GM21367 (cell line): ENCODE data around the gene OOSP1.
"Not testable (repeated sequence)": the region's sequence is repeated elsewhere in the genome, so short reads cannot be mapped to it uniquely, and the experiment has no call there.

Experiments used
- ATAC-seq: cut with Tn5 transposase; IDR thresholded peaks from one replicate; pipeline ENCODE4 v1.9.1; 2021; ENCODE audit not compliant: unreplicated experiment

The OOSP1 gene

GRCh38 chr11:59960502-59961381 is 22.5 kb downstream of the OOSP1 start:
- ATAC-seq = no peak

- ATAC-seq = no peak
Observed at GRCh38 chr11:59962107-59962482, 23.9 kb downstream of the OOSP1 start.

GRCh38 chr11:59963733-59964132 is 25.5 kb downstream of the OOSP1 start, which contains the start of gene OOSP4A:
TSS of gene OOSP4A (plus strand) at chr11:59964033. CDS start at chr11:59964033, 0 bp downstream.
- no peak for ATAC-seq

- ATAC-seq = no peak
Observed at GRCh38 chr11:59965424-59965823, 27.2 kb downstream of the OOSP1 start.

- ATAC-seq = no peak
Observed at GRCh38 chr11:59966201-59966600, 28.0 kb downstream of the OOSP1 start.

- ATAC-seq = no peak
Observed at GRCh38 chr11:59967677-59968394, 29.6 kb downstream of the OOSP1 start.

GRCh38 chr11:59968395-59968783 is 30.2 kb downstream of the OOSP1 start:
- no peak for ATAC-seq

GRCh38 chr11:59973097-59973496 is 34.9 kb downstream of the OOSP1 start:
- no peak for ATAC-seq

GRCh38 chr11:59981106-59981770 is 43.0 kb downstream of the OOSP1 start:
- ATAC-seq = no peak

GRCh38 chr11:59982037-59982436 is 43.8 kb downstream of the OOSP1 start:
- ATAC-seq = not testable (repeated sequence)

- no peak for ATAC-seq
Observed at GRCh38 chr11:59983212-59983611, 45.0 kb downstream of the OOSP1 start.

- ATAC-seq = no peak
Observed at GRCh38 chr11:59984368-59984767, 46.1 kb downstream of the OOSP1 start.

- ATAC-seq = no peak
Observed at GRCh38 chr11:59990421-59990820, 52.2 kb downstream of the OOSP1 start.

GRCh38 chr11:59992425-59992824 is 54.2 kb downstream of the OOSP1 start:
- no peak for ATAC-seq

- no peak for ATAC-seq
Observed at GRCh38 chr11:59997800-59998199, 59.6 kb downstream of the OOSP1 start.

GRCh38 chr11:59999691-60000090 is 61.5 kb downstream of the OOSP1 start:
- no peak for ATAC-seq

GRCh38 chr11:60003729-60004128 is 65.5 kb downstream of the OOSP1 start:
- ATAC-seq = no peak

- ATAC-seq = no peak
Observed at GRCh38 chr11:60005360-60005759, 67.1 kb downstream of the OOSP1 start.
